Hepatocyte (in vitro differentiated cells): Measurements from ENCODE around the gene GNL1. TPM values are rescaled to one million over a fixed set of nuclear protein-coding genes. Genes with fewer than 3 reads are reported as not detected.

Experiments used
- DNase-seq: peaks from one replicate; pipeline ENCODE4 v3.0.0-alpha.2; 2016; ENCODE audit warnings: low spot score
- H2AFZ ChIP-seq: fragments of 200-600 bp; sonication (generic); 2 replicates; pipeline ENCODE4 v1.6.0; 2016; ENCODE audit warnings: antibody characterized with exemption, mild to moderate bottlenecking
- H3K27ac ChIP-seq: fragments of 200-600 bp; sonication (generic); 2 replicates; pipeline ENCODE4 v1.5.1; 2016; ENCODE audit warnings: mild to moderate bottlenecking
- H3K27me3 ChIP-seq: fragments of 200-600 bp; sonication (generic); 2 replicates; pipeline ENCODE4 v1.6.1; 2016
- H3K36me3 ChIP-seq: fragments of 200-600 bp; sonication (generic); replicated peaks from 2 replicates; pipeline ENCODE4 v1.5.1; 2016; ENCODE audit warnings: low read depth; ENCODE audit not compliant: insufficient read depth
- H3K4me1 ChIP-seq: fragments of 200-600 bp; sonication (generic); 2 replicates; pipeline ENCODE4 v1.5.1; 2016; ENCODE audit warnings: mild to moderate bottlenecking, moderate library complexity; ENCODE audit not compliant: insufficient read depth
- H3K4me2 ChIP-seq: fragments of 200-600 bp; sonication (generic); 2 replicates; pipeline ENCODE4 v1.6.0; 2016
- H3K4me3 ChIP-seq: fragments of 200-600 bp; sonication (generic); 2 replicates; pipeline ENCODE4 v1.5.1; 2016; ENCODE audit warnings: mild to moderate bottlenecking
- H3K79me2 ChIP-seq: fragments of 200-600 bp; sonication (generic); 2 replicates; pipeline ENCODE4 v1.6.0; 2017; ENCODE audit warnings: mild to moderate bottlenecking
- H3K9me2 ChIP-seq: fragments of 200-600 bp; sonication (generic); replicated peaks from 2 replicates; pipeline ENCODE4 v1.6.0; 2017; ENCODE audit warnings: mild to moderate bottlenecking; ENCODE audit not compliant: insufficient read depth
- H3K9me3 ChIP-seq: fragments of 200-600 bp; sonication (generic); 2 replicates; pipeline ENCODE4 v1.5.1; 2016; ENCODE audit warnings: low read depth, mild to moderate bottlenecking
- H4K20me1 ChIP-seq: fragments of 200-600 bp; sonication (generic); 2 replicates; pipeline ENCODE4 v1.6.0; 2016; ENCODE audit warnings: mild to moderate bottlenecking; ENCODE audit not compliant: insufficient read depth, poor library complexity, severe bottlenecking
- EZH2 ChIP-seq: fragments of 200-600 bp; sonication (generic); IDR thresholded peaks from 2 replicates; pipeline ENCODE4 v1.6.1; 2016; ENCODE audit warnings: antibody characterized with exemption, mild to moderate bottlenecking, borderline replicate concordance
- EZH2phosphoT487 ChIP-seq: fragments of 200-600 bp; sonication (generic); IDR thresholded peaks from one replicate; pipeline ENCODE4 v1.6.1; 2018; ENCODE audit warnings: antibody characterized with exemption, mild to moderate bottlenecking, low read depth, moderate library complexity; ENCODE audit not compliant: unreplicated experiment, severe bottlenecking
- WGBS: methylation state at CpG from one replicate; pipeline ENCODE4 v1.1.6; 2016; ENCODE audit warnings: low lambda C conversion rate; ENCODE audit errors: missing lambda C conversion rate; 5-methylcytosine and 5-hydroxymethylcytosine counted together
- polyA plus RNA-seq: library from polyadenylated mRNA; unstranded; fragments of >200 nt; fragmentation: Nextera tagmentation; extraction: Ambion mirVana; gene quantifications from 2 replicates; pipeline ENCODE4 v1.2.1, GENCODE V29; 2016
- total RNA-seq: library from RNA; depleted of rRNA; stranded (reverse); fragments of >200 nt; gene quantifications from 2 replicates; pipeline ENCODE4 v1.2.3, GENCODE V29; 2014
- TF ChIP-seq, protein P1 (sequence below): fragments of 200-600 bp; sonication (generic); IDR thresholded peaks from 2 replicates; pipeline ENCODE4 v1.5.1; 2016; ENCODE audit warnings: antibody characterized with exemption, mild to moderate bottlenecking; ENCODE audit not compliant: poor library complexity

The GNL1 gene
- total and polyA plus RNA-seq, 2 experiments from 2014 or later, result 29.5 to 81.1 TPM

DNA sequence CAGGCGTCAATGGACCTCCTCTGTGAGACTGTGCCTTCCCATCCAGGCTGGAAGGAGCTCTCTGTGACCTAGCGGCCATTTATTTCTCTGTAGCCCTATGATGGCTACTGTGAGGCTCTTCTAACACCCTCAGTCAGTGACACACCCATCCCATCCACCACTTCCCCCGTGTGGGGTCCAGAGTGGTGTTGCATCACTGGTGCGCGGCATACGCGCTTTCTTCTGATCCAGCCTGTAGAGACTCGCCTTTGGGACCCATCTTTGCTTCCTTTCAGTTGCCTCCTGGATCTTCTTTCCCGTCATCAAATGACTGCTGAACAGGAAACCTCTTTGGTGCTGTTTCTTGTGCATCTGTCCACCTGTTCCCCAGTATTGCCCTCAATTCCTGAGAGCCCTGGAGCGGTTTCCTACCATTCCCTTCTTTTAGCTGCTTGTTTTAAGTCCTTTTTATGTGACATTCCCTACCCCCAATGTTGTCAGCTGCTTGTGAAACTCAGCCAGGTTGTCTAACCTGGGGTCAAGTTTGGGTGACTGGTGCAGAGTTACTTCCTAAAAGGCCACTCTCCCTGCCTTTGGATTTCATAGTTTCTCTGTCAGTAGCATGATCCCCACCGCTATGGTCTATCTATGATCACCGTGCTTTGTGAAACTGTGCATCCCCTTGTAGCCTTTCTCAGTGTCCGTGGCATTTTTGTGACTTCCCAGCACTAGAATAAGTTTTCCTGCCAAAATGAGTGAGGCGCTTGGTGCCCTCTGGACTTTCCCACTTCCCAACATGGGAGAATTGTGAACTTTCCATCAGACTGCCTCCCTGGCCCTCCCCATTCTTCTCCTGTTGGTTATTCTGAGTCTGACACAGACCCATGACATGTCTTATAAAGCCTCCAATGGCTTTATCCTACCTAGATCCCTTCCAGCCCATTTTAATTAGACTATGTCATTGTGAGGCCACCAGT is 6.5 kb upstream of the GNL1 start:
- H3K36me3 ChIP-seq, result no peaks in the 10 kb centered on the region
- DNase-seq, result no peak
- H4K20me1 ChIP-seq, result peaks cover 14% of the 10 kb centered on the region
- 98% methylated on average over 14 of the region's 14 CpGs for WGBS
- no peaks in the 10 kb centered on the region for H3K27me3 ChIP-seq
- TF ChIP-seq EZH2 (no peak), EZH2phosphoT487 (no peak)
- TF ChIP-seq, protein P1, sequence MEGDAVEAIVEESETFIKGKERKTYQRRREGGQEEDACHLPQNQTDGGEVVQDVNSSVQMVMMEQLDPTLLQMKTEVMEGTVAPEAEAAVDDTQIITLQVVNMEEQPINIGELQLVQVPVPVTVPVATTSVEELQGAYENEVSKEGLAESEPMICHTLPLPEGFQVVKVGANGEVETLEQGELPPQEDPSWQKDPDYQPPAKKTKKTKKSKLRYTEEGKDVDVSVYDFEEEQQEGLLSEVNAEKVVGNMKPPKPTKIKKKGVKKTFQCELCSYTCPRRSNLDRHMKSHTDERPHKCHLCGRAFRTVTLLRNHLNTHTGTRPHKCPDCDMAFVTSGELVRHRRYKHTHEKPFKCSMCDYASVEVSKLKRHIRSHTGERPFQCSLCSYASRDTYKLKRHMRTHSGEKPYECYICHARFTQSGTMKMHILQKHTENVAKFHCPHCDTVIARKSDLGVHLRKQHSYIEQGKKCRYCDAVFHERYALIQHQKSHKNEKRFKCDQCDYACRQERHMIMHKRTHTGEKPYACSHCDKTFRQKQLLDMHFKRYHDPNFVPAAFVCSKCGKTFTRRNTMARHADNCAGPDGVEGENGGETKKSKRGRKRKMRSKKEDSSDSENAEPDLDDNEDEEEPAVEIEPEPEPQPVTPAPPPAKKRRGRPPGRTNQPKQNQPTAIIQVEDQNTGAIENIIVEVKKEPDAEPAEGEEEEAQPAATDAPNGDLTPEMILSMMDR, result no peak
- no peak overlapping the region for H3K27ac ChIP-seq
- H3K9me3 ChIP-seq, result no peaks in the 10 kb centered on the region
- H3K79me2 ChIP-seq, result peaks cover 27% of the 10 kb centered on the region
- peaks cover 5% of the 10 kb centered on the region for H3K4me1 ChIP-seq
- no peak overlapping the region for H3K4me3 ChIP-seq
- no peak overlapping the region for H2AFZ ChIP-seq
- H3K4me2 ChIP-seq, result no peak overlapping the region
- H3K9me2 ChIP-seq, result no peaks in the 10 kb centered on the region

DNA sequence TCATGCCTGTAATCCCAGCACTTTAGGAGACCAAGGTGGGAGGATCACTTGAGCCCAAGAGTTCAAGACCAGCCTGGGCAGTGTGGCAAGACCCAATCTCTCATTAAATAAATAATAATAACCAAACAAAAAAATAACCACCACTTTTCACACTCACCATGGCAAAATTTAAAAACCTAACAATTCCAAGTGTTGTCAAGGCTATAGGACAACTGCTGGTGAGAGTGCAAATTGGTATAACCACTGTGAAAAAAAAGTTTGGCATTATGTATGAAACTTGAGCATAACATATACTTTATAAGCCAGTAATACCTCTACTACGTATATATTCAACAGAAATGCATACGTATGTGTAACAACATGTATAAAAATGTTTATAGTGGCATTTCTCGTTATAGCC is 4.6 kb upstream of the GNL1 start:
- Histone ChIP-seq H3K9me2 (no peaks in the 10 kb centered on the region), H4K20me1 (peaks cover 15% of the 10 kb centered on the region), H3K4me1 (peaks cover 5% of the 10 kb centered on the region), H3K4me3 (no peak overlapping the region), H3K27ac (no peak overlapping the region), H2AFZ (no peak overlapping the region), H3K36me3 (no peaks in the 10 kb centered on the region), H3K4me2 (no peak overlapping the region), H3K79me2 (peaks cover 31% of the 10 kb centered on the region), H3K9me3 (no peaks in the 10 kb centered on the region), H3K27me3 (no peaks in the 10 kb centered on the region)
- 99% methylated on average over 3 of the region's 3 CpGs for WGBS
- DNase-seq, result no peak
- no peak for TF ChIP-seq EZH2
- TF ChIP-seq EZH2phosphoT487, result no peak
- TF ChIP-seq, protein P1, result no peak

DNA sequence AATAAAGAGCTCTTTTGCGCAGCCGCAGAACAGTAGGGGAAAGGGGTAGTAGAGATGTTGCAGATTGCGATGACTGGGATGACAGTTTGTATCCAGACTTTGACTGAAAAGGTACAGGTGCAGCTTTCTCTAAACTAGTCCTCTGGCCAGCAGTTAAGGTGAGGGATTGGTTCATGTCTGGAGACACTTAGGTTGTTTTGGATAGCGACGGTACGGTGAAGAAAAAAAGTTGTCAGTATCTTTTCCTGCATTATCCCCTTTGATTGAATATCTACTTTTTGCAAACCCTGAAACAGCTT is 1.3 kb upstream of the GNL1 start:
- Histone ChIP-seq H2AFZ (peak overlapping the region; percentile 83), H3K79me2 (peaks cover 49% of the 10 kb centered on the region), H3K4me3 (peak overlapping the region; percentile 79), H3K4me2 (peak overlapping the region; percentile 92), H3K9me2 (no peaks in the 10 kb centered on the region), H3K4me1 (peaks cover 13% of the 10 kb centered on the region), H3K36me3 (no peaks in the 10 kb centered on the region), H4K20me1 (peaks cover 15% of the 10 kb centered on the region), H3K27me3 (no peaks in the 10 kb centered on the region), H3K9me3 (no peaks in the 10 kb centered on the region), H3K27ac (peak overlapping the region; percentile 100)
- 12% methylated on average over 6 of the region's 6 CpGs for WGBS
- TF ChIP-seq, protein P1, result no peak
- no peak for TF ChIP-seq EZH2
- no peak for TF ChIP-seq EZH2phosphoT487
- DNase-seq, result no peak
